ENCODE measurements around the gene CARNS1.
A peak's percentile ranks its signal among the peaks of the same experiment; 100 is the strongest.

Gene CARNS1

DNA sequence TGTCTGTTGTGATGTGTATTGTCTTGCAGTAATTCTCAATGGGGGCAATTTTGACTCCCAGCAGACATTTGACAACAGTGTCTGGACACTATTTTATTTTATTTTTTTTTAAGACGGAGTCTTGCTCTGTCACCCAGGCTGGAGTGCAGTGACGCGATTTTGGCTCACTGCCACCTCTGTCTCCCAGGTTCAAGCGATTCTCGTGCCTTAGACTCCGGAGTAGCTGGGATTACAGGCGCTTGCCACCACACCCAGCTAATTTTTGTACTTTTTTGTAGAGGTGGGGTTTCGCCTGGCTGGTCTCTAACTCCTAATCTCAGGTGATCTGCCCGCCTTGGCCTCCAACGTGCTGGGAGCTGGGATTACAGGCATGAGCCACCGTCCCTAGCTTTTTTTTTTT is 14.2 kb downstream of the CARNS1 start:
- DNase-seq, result no peak

DNA sequence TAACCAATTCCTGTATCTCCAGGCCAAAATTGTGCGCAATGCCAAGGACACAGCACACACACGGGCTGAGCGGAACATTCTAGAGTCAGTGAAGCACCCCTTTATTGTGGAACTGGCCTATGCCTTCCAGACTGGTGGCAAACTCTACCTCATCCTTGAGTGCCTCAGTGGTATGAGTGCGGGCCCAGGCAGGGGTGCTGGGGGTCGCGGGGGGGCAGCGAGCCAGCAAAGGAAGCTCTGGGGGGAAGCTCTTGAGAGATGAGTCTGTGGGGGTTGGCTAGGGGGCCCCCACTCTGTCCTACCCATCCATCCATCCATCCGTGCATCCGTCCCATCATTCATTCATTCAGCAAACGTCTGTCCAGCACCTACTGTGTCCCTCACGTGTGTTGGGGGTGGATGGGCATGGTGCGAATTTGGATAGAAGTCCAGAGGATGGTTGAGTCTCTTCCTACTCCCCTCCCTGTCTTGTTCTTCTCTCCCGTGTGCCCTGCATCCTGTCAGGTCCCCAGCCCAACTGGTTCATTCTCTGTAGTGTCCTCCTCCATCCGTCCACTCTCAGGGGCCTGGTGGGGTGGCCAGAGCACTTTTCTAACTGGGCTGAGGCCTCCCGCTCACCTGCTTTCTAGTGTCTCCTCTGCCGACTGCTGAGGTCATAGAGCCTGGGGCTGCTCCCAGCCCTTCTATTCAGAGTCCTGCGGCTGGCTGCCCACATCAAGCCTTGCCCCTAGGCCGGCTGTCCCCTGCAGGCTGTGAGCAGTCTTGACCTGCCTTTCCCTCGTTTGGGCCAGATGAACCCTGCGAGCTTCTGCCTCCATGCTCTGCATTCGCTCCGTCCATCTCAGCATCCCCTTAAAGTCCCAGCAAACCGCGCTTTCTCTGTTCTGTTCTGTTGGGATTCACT is 16.1 kb downstream of the CARNS1 start:
- no peak for DNase-seq

DNA sequence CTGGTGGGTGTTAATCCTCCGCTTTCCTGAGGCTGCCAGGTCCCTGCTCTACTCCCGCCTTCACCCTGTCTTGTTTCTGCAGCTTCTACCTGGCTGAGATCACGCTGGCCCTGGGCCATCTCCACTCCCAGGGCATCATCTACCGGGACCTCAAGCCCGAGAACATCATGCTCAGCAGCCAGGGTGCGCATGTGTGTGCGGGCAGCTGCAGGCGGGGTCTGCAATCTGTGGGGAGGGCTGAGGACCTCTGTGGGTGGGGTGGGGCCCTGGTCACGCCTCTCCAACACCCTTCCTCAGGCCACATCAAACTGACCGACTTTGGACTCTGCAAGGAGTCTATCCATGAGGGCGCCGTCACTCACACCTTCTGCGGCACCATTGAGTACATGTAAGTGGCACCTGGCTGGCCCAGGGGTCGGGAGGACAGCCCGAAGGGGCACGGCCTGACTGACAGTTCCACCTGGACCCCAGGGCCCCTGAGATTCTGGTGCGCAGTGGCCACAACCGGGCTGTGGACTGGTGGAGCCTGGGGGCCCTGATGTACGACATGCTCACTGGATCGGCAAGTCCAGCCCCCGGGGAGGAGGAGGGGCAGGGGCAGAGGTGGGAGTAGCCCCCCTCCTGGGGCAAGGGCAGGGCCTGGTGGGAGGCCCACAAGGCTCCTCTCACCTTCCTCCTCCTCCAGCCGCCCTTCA is 17.3 kb downstream of the CARNS1 start:
- no peak for DNase-seq

DNA sequence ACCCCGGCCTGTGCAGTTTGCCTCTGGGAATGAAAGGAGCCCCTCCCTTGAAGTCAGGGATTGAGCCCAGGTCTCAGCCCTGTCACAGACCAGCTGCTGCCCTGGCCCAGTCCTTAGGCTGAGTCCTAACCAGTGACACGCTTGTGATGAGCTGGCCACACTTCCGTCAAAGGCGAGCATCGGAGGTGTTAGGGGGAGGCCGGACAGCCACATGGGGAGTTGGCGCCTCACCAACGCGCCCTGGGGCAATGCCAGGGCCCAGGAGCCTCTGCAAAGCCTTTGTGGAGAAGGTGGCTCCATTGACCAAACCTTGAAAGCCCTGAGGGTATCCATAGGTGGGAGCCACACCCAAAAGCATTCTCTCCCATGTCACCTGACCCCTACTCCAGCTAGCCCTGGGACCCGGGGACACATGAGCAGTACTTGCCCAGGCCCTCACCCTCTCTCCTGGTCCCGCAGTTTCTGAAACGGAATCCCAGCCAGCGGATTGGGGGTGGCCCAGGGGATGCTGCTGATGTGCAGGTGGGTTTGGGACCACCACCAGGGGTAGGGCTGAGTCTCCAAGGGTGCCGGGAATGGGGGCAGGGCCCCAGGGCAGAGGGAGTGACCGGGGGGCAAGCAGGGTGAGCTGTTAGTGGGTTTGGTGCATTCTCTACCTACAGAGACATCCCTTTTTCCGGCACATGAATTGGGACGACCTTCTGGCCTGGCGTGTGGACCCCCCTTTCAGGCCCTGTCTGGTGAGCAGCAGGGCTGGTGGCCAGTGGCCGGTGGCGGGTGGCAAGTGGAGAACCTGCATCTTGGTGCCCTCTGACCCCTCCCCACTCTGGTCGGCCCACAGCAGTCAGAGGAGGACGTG is 18.3 kb downstream of the CARNS1 start:
- peak; percentile 39 for DNase-seq

DNA sequence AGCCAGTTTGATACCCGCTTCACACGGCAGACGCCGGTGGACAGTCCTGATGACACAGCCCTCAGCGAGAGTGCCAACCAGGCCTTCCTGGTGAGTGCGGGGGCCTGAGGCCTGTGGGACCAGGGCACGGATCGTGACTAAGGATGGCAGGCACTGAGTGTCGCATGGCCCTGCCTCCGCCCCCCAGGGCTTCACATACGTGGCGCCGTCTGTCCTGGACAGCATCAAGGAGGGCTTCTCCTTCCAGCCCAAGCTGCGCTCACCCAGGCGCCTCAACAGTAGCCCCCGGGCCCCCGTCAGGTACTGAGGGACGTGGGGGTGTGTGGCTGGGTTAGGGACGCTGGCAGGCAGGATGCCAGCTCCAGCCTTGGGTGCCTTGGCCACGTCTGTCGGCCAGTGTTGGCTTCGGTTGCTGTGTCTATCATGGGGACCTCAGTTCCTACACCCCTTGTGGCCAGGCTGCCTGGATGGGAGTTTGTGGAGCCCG is 19.0 kb downstream of the CARNS1 start:
- DNase-seq, result peak; percentile 26

DNA sequence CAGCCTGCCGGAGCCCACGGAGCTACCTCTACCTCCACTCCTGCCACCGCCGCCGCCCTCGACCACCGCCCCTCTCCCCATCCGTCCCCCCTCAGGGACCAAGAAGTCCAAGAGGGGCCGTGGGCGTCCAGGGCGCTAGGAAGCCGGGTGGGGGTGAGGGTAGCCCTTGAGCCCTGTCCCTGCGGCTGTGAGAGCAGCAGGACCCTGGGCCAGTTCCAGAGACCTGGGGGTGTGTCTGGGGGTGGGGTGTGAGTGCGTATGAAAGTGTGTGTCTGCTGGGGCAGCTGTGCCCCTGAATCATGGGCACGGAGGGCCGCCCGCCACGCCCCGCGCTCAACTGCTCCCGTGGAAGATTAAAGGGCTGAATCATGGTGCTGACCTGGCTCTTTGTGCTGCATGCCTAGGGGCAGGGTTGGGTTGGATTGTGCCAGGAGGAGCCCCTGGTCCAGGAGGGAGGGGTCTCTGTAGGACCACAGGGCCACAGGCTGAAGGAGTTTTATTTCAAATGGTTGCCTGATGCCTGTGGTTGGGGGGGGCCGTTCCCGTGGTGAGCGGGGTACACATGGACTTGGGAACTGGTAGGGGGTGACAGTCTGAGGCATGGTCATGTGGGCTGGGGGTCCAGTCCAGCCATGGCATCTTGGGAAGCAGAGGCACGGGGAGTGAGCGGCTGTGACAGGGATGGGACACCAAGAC is 19.7 kb downstream of the CARNS1 start:
- DNase-seq, result peak; percentile 19

DNA sequence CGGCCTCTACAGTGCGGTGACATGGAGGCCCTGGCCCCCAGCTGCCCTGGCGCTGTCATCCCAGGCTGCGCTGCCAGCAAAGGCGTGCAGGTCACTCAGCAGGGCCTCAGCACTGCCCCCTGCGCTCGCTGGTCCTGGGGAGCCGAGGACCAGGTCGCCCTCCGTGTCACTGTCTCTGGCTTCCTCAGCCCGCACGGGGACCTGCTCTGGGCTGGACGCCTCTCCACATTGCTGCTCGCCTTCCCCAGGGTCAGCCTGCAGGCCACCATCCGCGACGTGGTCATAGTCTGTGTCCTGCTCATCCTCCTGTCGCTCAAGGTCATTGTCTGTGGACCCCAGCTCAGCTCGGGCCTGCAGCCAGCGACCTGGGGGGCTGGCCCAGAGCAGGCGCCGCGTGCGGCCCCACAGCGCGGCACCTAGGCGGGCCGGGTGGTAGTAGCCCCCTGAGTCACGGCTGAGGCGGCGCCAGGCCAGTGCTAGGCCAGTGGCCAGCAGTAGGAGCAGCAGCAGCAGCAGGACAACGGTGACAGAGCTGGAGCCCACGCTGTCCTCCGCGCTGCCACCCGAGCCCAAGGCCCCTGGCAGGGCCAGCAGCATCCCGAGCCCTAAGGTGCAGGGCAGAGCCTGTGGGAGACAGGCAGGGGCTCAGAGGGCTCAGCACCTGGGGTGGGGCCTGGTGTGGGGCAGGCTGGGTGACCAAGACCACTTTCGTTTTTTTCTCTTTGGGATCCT is 20.4 kb downstream of the CARNS1 start:
- DNase-seq, result no peak

DNA sequence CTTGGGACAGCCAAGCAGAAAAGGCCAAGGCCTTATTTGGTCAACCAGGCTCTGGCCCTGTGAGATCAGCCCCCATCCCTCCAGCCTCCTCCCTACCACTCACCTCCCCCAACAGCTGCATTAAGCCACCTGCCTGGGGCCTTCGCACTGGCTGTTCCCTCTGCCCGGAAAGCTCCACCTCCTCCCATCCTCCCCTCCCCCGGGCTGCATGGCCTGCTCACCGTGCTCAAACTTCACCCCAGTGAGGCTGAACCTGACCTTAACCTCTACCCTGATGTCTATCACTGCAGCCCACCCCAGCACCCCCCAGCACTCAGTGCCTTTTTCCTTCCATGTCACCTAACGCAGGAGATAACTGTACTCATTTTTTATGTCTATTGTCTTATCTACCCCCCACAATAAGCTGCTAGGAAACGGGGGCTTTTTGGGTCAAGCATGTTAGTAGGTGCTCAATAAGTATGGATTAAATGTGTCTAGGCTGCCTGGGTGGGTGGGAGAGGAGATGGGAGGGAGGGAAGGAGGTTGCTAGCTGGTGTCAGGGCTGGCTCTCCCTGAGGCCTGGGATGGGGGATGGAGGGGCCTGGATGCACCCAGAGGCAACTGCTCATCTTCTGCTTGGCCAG is 21.1 kb downstream of the CARNS1 start:
- DNase-seq, result peak; percentile 67

DNA sequence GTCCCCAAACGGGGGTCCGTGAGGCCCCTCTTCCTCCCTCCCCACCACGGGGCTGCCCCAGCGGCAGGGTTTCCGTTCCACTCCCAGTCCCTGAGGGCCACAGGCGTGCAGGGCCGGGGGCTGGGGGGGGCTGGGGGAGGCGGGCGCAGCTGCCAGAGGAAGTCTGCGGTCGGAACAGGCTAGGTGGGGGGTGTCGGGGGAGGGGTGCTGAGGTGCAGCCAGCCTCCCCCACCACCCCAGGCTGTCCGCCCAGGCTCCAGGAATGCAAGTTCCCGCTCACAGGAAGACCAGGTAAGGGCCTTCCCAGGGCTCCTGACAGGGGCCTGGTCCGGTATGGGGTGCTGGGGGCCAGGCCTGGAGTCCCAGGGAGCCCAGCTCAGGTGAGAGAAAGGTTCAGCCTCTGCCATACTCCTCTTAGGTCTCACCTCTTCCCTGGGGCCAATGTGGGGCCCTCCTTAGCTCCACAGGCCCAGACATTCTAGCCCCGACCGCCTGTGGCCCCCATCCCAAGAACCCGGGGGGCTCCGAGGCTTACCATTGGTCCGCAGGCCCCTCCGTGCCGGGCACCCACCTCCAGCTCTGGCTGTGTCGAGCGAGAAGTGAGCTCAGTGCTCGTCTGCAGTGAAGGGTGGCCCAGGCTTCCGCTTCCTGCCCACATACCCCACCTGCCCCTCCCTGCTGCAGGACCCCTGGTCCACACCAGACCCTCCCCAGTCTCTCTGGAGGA is 21.8 kb downstream of the CARNS1 start, which contains the start of gene PTPRCAP:
Gene PTPRCAP, minus strand, starts transcription at position 601 of the 727 bp plus-strand sequence. Its CDS starts 63 bp downstream, at position 538.
- peak; percentile 79 for DNase-seq

DNA sequence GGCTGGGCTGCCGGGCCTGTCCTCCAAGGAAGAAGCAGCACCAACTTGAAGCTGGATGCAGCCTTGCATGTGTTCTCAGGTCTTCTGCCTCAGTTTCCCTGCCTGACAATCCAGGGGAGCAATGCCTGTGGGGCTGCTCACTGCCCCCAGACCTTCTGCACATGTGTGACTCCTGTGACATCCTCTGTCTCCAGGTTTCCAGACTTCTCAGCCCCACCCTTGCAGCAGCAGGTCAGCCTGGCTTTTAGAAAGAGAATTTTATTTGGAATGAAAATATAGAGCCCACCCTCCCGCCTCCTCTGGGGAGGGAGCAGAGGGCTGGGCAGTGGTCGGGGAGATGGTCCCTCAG is 22.3 kb downstream of the CARNS1 start:
- DNase-seq, result no peak

DNA sequence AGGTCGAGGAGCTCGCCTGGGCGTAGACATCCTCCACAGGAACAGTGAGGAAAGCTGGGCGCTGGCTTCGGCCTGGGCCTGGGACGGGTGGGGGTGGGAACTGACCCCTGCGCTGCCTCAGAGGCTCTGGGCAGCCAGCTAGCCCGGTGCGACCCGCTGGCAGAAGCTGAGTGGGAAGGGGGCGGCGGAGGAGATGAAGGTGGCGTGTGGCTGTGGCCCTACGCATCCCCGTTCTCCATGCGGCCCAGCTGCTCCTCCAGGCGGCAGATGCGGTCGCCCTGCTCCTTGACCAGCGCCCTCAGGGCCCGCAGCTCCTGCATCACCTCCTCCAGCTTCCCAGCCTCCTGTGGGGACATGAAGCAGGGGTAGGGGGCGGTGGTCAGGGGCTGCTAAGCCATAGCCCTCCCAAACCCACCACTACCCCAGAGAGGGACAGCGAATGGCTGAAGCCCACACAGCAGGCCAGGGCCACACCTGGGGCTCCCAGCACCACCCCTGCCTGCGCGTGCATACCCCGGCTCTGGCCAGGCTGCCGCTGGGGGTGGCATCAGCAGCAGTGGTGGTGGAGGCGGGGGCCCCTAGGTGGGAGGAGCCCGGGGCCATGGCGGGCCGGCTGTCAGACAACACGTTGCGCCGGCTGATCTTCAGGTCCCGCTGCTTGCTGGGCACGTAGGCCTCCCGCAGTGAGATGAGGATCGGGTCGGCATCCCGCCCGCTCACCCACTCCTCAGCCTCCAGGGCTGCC is 22.9 kb downstream of the CARNS1 start:
- DNase-seq, result peak; percentile 79

DNA sequence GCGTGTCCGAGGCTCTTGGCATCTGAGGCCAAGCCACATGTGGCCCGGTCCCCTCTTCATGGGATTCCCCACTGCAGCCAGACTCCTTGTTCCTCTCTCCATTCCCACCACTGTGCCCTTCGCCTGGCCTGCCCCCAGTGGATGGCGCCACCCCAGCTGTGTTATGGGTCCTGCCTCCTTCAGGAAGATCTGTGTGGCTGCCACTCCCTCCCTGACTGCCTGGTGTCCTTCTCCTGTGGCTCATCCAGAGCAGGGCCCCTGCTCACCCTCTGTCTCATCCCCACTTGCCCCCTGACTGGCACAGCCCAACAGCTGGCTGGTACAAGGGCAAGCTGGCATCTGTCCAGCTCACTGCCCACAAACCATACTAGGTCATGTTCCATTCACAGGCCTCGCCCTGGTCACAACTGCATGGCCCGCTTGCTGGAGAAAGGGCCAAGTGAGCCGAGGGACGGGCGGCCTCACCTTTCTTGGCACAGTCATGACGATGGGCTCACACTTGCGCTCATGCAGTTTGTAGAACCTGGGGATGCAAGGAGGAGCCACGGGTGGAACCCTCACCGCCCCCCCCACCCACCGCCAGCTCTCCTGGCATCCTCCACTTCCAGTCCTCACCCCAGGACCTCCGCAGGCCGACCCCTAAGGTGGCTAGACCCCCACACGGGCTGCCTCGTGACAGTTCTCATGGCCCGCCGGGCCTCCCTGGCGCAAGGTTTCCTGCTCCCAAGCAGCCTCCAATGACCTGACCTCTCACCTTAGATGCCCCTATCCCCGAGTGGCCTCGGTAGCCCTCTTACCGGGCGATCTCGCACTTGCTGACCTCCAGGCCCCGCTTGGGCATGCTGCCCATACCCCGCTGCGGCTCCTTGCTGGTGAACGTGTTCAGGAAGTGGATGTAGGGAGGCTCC is 24.1 kb downstream of the CARNS1 start:
- DNase-seq, result peak; percentile 39

DNA sequence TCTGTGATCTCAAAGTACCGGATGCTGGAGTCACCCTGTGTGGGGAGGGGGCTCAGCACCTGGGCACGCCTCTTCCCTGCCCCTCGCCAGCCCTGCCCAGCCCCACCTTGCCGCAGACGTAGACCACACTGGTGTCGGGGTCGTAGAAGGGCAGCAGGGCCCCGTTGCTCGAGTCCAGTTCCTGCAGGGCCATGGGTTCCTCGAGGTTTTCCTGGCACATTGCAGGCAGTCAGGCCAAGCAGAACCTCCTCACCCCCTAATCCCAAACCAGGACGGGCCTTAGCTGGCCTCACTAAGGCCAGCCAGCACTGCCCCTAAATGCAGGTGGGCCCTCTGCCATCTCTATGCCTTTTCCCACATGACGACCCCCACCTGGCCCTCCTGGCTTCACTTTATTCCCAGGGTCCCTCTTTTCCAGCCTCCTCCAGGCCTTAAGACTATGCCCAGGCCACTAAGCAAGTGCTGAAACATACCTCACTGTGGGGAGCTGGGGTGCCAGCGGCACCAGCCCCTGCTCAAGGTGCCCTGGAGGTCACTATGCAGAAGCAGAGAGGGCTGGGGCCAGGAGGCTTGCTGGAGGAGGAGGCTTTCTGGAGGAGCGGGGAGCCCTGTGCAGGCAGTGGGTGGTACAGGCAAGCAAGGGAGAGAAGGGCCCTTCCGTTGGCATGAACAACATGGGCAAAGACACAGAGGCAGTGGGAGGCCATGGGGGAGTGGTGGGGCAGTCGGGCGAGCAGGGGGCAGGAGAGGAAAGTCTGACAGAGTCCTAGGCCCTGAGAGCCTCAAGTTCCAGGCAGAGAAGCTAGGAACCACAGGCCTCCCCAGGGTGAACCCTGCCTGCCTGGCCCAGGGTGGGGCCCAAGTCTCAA is 25.0 kb downstream of the CARNS1 start:
- DNase-seq, result peak; percentile 39

DNA sequence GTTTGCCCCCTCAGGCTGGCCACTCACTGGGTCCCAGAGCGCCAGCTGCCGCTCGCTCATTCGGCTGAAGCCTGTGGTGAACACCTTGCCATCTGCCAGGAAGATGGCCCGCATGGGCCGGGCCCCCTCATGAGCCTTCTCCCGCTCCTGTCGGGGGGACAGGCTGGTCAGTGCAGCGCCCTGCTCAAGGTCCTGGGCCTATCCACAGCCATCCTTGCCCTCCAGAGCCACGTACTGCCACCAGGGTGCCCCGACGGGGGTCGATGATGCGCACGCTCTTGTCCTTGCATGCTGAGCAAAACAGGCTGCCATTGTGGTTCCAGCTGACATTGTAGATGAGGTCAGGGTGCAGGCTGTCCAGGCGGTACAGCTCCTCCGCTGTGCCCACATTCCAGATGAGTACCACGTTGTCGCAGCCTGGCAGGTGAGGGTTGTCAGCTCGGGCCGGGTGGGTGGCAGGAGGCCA is 25.7 kb downstream of the CARNS1 start:
- DNase-seq, result peak; percentile 16

DNA sequence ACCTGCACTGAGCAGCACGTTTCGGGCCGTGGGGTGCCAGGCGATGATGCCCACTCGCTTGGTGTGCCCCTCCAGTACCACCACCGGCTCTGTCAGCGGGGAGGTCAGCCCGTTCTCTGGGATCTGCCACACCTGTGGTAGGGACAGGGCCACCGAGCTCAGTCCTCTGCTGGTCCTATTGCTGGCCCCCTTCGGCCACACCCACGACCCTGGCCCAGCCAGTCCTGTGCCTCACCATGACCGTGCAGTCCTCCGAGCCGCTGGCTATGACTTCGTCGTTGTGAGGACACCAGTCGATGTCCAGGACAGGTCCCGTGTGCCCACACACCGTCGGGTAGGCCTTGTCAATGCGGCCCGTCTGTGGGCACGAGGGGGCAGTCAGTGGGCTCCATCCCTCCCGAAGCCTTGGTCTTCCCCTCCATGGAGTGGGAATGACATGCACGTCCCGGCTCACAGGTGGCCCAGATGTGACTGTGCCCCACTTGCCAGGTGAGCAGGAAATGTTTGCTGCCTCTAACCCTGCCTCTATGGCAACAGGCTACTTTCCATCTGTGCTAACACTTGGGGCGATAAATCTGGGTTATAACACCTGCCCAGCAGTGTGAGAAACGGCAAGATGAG is 26.4 kb downstream of the CARNS1 start:
- DNase-seq, result peak; percentile 53

DNA sequence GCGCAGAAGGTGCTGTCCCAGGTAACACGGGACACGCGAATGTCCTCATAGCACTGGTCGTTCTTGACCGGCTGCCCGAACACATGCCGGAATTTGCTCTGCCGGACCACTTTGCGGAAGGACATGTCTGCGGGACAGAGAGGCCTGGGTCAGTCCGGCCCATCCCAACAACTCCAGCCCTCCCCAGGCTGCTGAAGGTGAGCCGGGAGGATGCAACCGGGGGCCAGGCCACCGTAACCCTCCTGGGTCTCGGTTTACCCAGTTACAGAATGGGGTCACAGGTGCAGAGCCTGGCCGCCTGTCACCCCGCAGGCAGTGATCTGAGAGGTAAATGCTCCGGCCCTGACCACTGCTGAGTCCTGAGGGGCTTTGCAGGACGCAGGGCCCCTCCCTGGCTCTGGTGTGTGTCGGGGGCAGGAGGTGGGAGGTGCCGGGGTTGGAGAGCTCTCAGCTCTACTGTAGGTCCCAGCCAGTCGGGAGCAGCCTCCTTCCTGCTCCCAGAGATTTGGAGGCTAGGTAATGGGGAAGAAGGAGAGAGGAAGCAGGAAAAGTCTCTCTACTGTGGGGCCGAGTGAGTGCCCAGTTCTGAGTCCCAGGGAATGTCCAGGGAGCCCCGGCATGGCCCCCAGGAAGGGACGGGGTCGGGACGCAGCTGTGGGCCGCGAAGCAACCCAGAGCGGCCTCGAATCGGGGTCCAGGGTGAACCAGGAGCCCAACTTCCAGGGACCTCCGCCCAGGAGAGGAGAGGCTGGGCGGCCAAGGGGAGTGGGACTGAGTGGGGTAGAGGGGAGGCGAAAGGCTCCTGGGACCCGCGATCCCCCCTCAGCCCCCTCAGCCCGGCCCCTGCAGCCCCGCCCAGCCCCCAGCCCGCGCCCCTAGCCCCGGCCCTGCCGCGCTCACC is 27.3 kb downstream of the CARNS1 start:
- peak; percentile 6 for DNase-seq
